H1 (cell line): ENCODE results near the gene TXNRD2. TPM values are rescaled to one million over a fixed set of nuclear protein-coding genes. Genes with fewer than 3 reads are reported as not detected.
A peak's percentile ranks its signal among the peaks of the same experiment; 100 is the strongest.

ENCODE experiments used
- CTCF ChIA-PET: fragments of 300-600 bp; sonication (Branson Sonifier 250); formaldehyde crosslinking; loops from one replicate; lab custom pipeline; 2021; ENCODE audit not compliant: partially characterized antibody; lab: Charles Lee
- POLR2A ChIA-PET: fragments of 300-600 bp; sonication (Branson Sonifier 250); formaldehyde crosslinking; loops from one replicate; lab custom pipeline; 2021; ENCODE audit warnings: inconsistent platforms; ENCODE audit not compliant: partially characterized antibody; lab: Charles Lee
- DNase-seq, 2 experiments: peaks; one replicate each; pipeline versions ENCODE4 v3.0.0 to v3.0.0-alpha.2; 2010 to 2022; ENCODE audit warnings: low spot score in 2 of 2, low read depth in 1 of 2, mixed read lengths in 1 of 2
- FAIRE-seq: peaks from 2 replicates; lab custom pipeline; 2011; peaks lifted over from hg19 to GRCh38; lab: Jason Lieb, UNC
- H2AFZ ChIP-seq: 2 replicates; pipeline ENCODE4 v1.8.1; 2012; ENCODE audit warnings: low read length, inconsistent platforms
- H2AK5ac ChIP-seq: 2 replicates; pipeline ENCODE4 v1.6.1; 2013; ENCODE audit warnings: low read depth, low read length
- H2BK120ac ChIP-seq: replicated peaks from 2 replicates; pipeline ENCODE3; 2013; ENCODE audit warnings: low read depth, low read length, inconsistent platforms
- H2BK12ac ChIP-seq: 2 replicates; pipeline ENCODE4 v1.6.1; 2013; ENCODE audit warnings: low read depth, low read length
- H2BK15ac ChIP-seq: 2 replicates; pipeline ENCODE4 v1.6.1; 2013; ENCODE audit warnings: low read length
- H2BK20ac ChIP-seq: 2 replicates; pipeline ENCODE4 v1.6.1; 2013; ENCODE audit warnings: low read length
- H2BK5ac ChIP-seq: 2 replicates; pipeline ENCODE4 v1.6.1; 2013; ENCODE audit warnings: low read depth, low read length
- H3K14ac ChIP-seq: 2 replicates; pipeline ENCODE4 v1.6.1; 2013; ENCODE audit warnings: inconsistent platforms; ENCODE audit not compliant: insufficient read length
- H3K18ac ChIP-seq: 2 replicates; pipeline ENCODE4 v1.6.1; 2013; ENCODE audit warnings: low read length; ENCODE audit errors: extremely low read depth
- H3K23ac ChIP-seq: 2 replicates; pipeline ENCODE4 v1.6.1; 2013; ENCODE audit warnings: inconsistent platforms; ENCODE audit not compliant: insufficient read length
- H3K23me2 ChIP-seq: 2 replicates; pipeline ENCODE4 v1.6.1; 2013; ENCODE audit warnings: low read depth, low read length
- H3K27ac ChIP-seq: 2 replicates; pipeline ENCODE4 v1.6.1; 2011; ENCODE audit warnings: low read depth, low read length, inconsistent platforms
- H3K27me3 ChIP-seq, 4 experiments: replicated peaks in 1 of 4; 1 replicate in 1 of 4; 2 replicates in 3 of 4; pipeline versions ENCODE4 v1.6.1 to v1.8.1; 2011 to 2013; ENCODE audit warnings: low read length in 3 of 4, mild to moderate bottlenecking in 3 of 4, inconsistent platforms in 2 of 4, mixed read lengths in 2 of 4, moderate library complexity in 1 of 4; ENCODE audit not compliant: control insufficient read depth in 3 of 4, insufficient read depth in 3 of 4; ENCODE audit errors: extremely low read depth in 1 of 4
- H3K36me3 ChIP-seq, 4 experiments: 2 replicates each; pipeline versions ENCODE4 v1.6.1 to v1.8.1; 2011 to 2013; ENCODE audit warnings: mild to moderate bottlenecking in 4 of 4, low read length in 3 of 4, moderate library complexity in 2 of 4, control low read depth in 1 of 4, inconsistent platforms in 1 of 4; ENCODE audit not compliant: insufficient read depth in 4 of 4, control insufficient read depth in 2 of 4
- H3K4ac ChIP-seq: replicated peaks from 2 replicates; pipeline ENCODE3; 2013; ENCODE audit warnings: low read length, low read depth, mixed read lengths, inconsistent platforms; ENCODE audit not compliant: insufficient read length
- H3K4me1 ChIP-seq, 4 experiments: replicated peaks in 1 of 4; 1 replicate in 1 of 4; 2 replicates in 3 of 4; pipeline versions ENCODE4 v1.6.1 to v1.8.1; 2011 to 2013; ENCODE audit warnings: low read length in 3 of 4, inconsistent platforms in 2 of 4, mixed read lengths in 1 of 4; ENCODE audit not compliant: insufficient read depth in 4 of 4, control insufficient read depth in 3 of 4
- H3K4me2 ChIP-seq, 2 experiments: 2 replicates each; pipeline versions ENCODE4 v1.6.1 to v1.8.1; 2011 to 2013; ENCODE audit warnings: low read depth in 2 of 2, low read length in 2 of 2, control low read depth in 1 of 2, inconsistent platforms in 1 of 2, mild to moderate bottlenecking in 1 of 2; ENCODE audit not compliant: insufficient read depth in 1 of 2
- H3K4me3 ChIP-seq, 4 experiments: fragments of 200-600, 300-600 bp in 1 of 4; sonication (generic), shearing (Covaris generic), sonication (Bioruptor Twin) in 1 of 4; 2 replicates each; pipeline versions ENCODE4 v1.5.1 to v1.8.1; 2011 to 2016; ENCODE audit warnings: low read length in 4 of 4, low read depth in 3 of 4, control low read depth in 2 of 4, inconsistent platforms in 2 of 4, mild to moderate bottlenecking in 2 of 4, mixed read lengths in 1 of 4, moderate library complexity in 1 of 4; ENCODE audit not compliant: insufficient read depth in 2 of 4; ENCODE audit errors: extremely low read depth in 1 of 4
- H3K56ac ChIP-seq: replicated peaks from 2 replicates; pipeline ENCODE3; 2013; ENCODE audit warnings: low read depth, mild to moderate bottlenecking, mixed read lengths, low read length, inconsistent platforms; ENCODE audit not compliant: insufficient read length
- H3K79me1 ChIP-seq: 2 replicates; pipeline ENCODE4 v1.6.1; 2013; ENCODE audit warnings: low read depth, low read length, control low read depth
- H3K79me2 ChIP-seq, 2 experiments: 2 replicates each; pipeline versions ENCODE4 v1.6.1 to v1.8.1; 2012 to 2013; ENCODE audit warnings: low read length in 2 of 2, mild to moderate bottlenecking in 2 of 2, inconsistent platforms in 1 of 2; ENCODE audit not compliant: insufficient read depth in 2 of 2, control insufficient read depth in 1 of 2
- H3K9ac ChIP-seq, 4 experiments: replicated peaks in 1 of 4; 1 replicate in 1 of 4; 2 replicates in 3 of 4; pipeline versions ENCODE4 v1.6.1 to v1.8.1; 2011 to 2013; ENCODE audit warnings: low read depth in 3 of 4, low read length in 3 of 4, control low read depth in 2 of 4, mild to moderate bottlenecking in 2 of 4, moderate library complexity in 2 of 4, inconsistent platforms in 1 of 4; ENCODE audit errors: extremely low read depth in 1 of 4
- H3K9me3 ChIP-seq, 2 experiments: 2 replicates each; pipeline versions ENCODE4 v1.6.1 to v1.8.1; 2012 to 2013; ENCODE audit warnings: mild to moderate bottlenecking in 2 of 2, moderate library complexity in 2 of 2, control low read depth in 1 of 2, inconsistent platforms in 1 of 2, low read depth in 1 of 2, low read length in 1 of 2, mixed read lengths in 1 of 2; ENCODE audit not compliant: insufficient read depth in 2 of 2
- H4K20me1 ChIP-seq, 2 experiments: replicated peaks in 1 of 2; 2 replicates each; pipeline versions ENCODE3 to v1.8.1; 2011 to 2013; ENCODE audit warnings: inconsistent platforms in 2 of 2, low read length in 2 of 2, mild to moderate bottlenecking in 1 of 2; ENCODE audit not compliant: insufficient read depth in 2 of 2, control insufficient read depth in 1 of 2
- H4K5ac ChIP-seq: 2 replicates; pipeline ENCODE4 v1.6.1; 2013; ENCODE audit warnings: low read length, low read depth, mixed read lengths, inconsistent platforms; ENCODE audit not compliant: insufficient read length
- H4K8ac ChIP-seq: 2 replicates; pipeline ENCODE4 v1.8.0; 2013; ENCODE audit warnings: mild to moderate bottlenecking, moderate library complexity, low read length, inconsistent platforms; ENCODE audit not compliant: insufficient read depth; ENCODE audit errors: extremely low read depth
- H4K91ac ChIP-seq: replicated peaks from 2 replicates; pipeline ENCODE3; 2013; ENCODE audit warnings: low read length, mixed read lengths, inconsistent platforms; ENCODE audit not compliant: insufficient read length
- ASH2L ChIP-seq: fragments of 200-600, 300-600 bp; sonication (generic); IDR thresholded peaks from one replicate; pipeline ENCODE4 v1.7.1; 2017; ENCODE audit warnings: low read length
- CHD2 ChIP-seq: IDR thresholded peaks from 2 replicates; pipeline ENCODE4 v1.6.1; 2012; ENCODE audit warnings: low read length, improper control_type of control experiment
- CREB1 ChIP-seq: IDR thresholded peaks from 2 replicates; pipeline ENCODE4 v1.6.1; 2012; ENCODE audit warnings: inconsistent platforms
- CTBP2 ChIP-seq: IDR thresholded peaks from 2 replicates; pipeline ENCODE4 v1.7.0; 2011; ENCODE audit warnings: borderline replicate concordance, mild to moderate bottlenecking, moderate library complexity, mixed read lengths, low read length; ENCODE audit not compliant: insufficient read depth, insufficient read length
- JUND ChIP-seq: IDR thresholded peaks from 2 replicates; pipeline ENCODE4 v1.6.1; 2011; ENCODE audit warnings: mild to moderate bottlenecking, improper control_type of control experiment, low read length
- RAD21 ChIP-seq, 2 experiments: IDR thresholded peaks in 1 of 2; conservative IDR thresholded peaks in 1 of 2; 2 replicates each; pipeline ENCODE4 v1.6.1; 2011; ENCODE audit warnings: low read depth in 2 of 2, low read length in 2 of 2, improper control_type of control experiment in 1 of 2, inconsistent platforms in 1 of 2, mild to moderate bottlenecking in 1 of 2, moderate library complexity in 1 of 2
- RFX5 ChIP-seq: IDR thresholded peaks from 2 replicates; pipeline ENCODE4 v1.6.1; 2011; ENCODE audit warnings: low read depth, low read length, improper control_type of control experiment, borderline replicate concordance
- SP2 ChIP-seq: IDR thresholded peaks from 2 replicates; pipeline ENCODE4 v1.6.1; 2012; ENCODE audit warnings: mild to moderate bottlenecking, low read length, inconsistent platforms
- SRF ChIP-seq: IDR thresholded peaks from 2 replicates; pipeline ENCODE4 v1.6.1; 2011; ENCODE audit warnings: mild to moderate bottlenecking, low read depth, low read length, moderate library complexity
- TCF12 ChIP-seq: IDR thresholded peaks from 2 replicates; pipeline ENCODE4 v1.6.1; 2011; ENCODE audit warnings: low read depth, mild to moderate bottlenecking, low read length
- YY1 ChIP-seq: IDR thresholded peaks from 2 replicates; pipeline ENCODE4 v1.6.1; 2011; ENCODE audit warnings: low read depth, mild to moderate bottlenecking, low read length
- WGBS, 2 experiments: shearing (Covaris generic) in 1 of 2; methylation state at CpG; one replicate each; pipeline versions ENCODE4 v1.1.6 to v1.1.7; 2013 to 2015; ENCODE audit warnings: low lambda C conversion rate in 2 of 2, mixed read lengths in 2 of 2, inconsistent platforms in 1 of 2, low coverage in 1 of 2, missing lambda C conversion rate in 1 of 2; ENCODE audit not compliant: insufficient replicate concordance in 2 of 2, insufficient coverage in 1 of 2, insufficient read length in 1 of 2; ENCODE audit errors: extremely low coverage in 1 of 2, missing lambda C conversion rate in 1 of 2; 5-methylcytosine and 5-hydroxymethylcytosine counted together
- polyA plus RNA-seq, 7 experiments: library from polyadenylated mRNA; depleted of rRNA in 3 of 7; stranded (reverse) in 5 of 7; unstranded in 2 of 7; fragments of >200 nt in 5 of 7; fragments of 200-250 nt in 2 of 7; gene quantifications; 1 replicate in 5 of 7; 2 replicates in 1 of 7; 4 replicates in 1 of 7; pipeline versions ENCODE4 v1.2.1 to v1.2.3, GENCODE V29; 2011 to 2013; ENCODE audit warnings: missing spikeins in 2 of 7, mixed read lengths in 2 of 7
- total RNA-seq: library from RNA; stranded (reverse); fragmentation: NEBNext Ultra II Directional; extraction: Animal tissue kit (Norgen Biotek cat#: 25700); gene quantifications from 2 replicates; pipeline ENCODE4 v1.2.1, GENCODE V29; 2021

TXNRD2 gene
- total and polyA plus RNA-seq, 2 of the 8 experiments (the other 6 are each of a cell fraction or from before 2014, with no cell fraction given) = 14.8 to 21.9 TPM

DNA sequence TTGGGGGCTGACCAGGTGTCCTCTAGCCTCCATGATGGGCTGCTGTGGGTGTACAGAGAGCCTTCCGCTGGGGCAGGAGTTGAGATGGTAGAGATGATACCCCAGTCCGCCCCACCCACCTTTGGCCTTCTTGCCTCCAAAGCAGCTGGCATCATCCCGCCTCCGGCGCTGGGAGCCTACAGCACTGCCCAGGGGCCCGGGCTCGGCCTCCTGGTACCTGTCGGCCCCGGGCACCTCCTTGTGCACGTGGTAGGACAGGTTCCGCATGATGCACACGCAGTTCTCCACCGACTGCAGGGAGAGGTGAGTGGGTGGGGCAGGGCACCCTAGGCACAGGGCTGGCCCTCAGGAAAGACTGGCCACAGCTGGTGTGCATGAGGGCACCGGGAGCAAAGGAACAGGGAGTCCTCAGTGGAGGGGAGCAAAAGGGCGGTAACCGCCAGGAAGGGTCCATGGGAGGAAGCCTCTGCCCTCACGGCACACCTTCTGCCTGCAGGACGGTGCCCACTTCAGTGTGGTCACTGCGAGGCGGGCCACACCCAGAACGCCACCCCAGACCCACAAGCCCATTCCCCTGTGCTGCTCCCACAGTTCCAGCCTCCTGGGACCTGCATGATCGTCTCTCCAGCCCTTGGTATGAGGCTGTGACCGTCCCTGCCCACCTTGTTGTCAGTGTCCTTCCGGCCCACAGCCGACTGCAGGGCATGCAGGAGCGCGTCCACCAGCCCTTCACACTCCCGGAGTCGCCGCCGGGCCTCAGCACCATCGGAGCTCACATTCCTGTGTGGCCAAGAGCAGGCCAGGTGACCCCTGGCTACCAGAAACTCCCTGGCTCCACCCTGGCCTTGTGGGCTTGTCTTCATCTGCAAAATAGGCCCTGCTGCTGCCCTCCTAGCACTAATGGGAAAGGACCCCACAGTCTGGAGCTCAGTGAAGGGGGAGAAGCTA, 36.0 kb upstream of the TXNRD2 start:
- no peaks in the 10 kb centered on the region for H3K27me3 ChIP-seq
- H4K5ac ChIP-seq = no peak overlapping the region
- H3K4me1 ChIP-seq = peaks cover 3 to 15% (median 13%) of the 10 kb centered on the region in 4 experiments; a peak in 6 of 7 replicates
- DNase-seq (no peak), FAIRE-seq (no peak)
- H3K23me2 ChIP-seq = no peaks in the 10 kb centered on the region; the same call in 1 of the 2 replicates
- ChIA-PET POLR2A (interaction anchor here (0.6 to 1.5 kb wide), 4 partner anchors 8 to 136 kb away, joined by 3 to 5 read pairs (median 3); no protein-coding TSS in a partner anchor), CTCF (interaction anchor here (0.6 to 2.5 kb wide), 8 partner anchors 8 to 262 kb away, joined by 3 to 20 read pairs (median 4); no protein-coding TSS in a partner anchor)
- H3K14ac ChIP-seq = no peak overlapping the region
- no peak overlapping the region for H3K9ac ChIP-seq
- H4K20me1 ChIP-seq = peaks cover 7 to 25% of the 10 kb centered on the region in 2 experiments
- no peak overlapping the region for H2BK120ac ChIP-seq
- 95% methylated on average over 28 of the region's 32 CpGs; no CpG with 5 or more reads in 1 of the 2 experiments for WGBS, 2 experiments
- no peak overlapping the region for H2BK15ac ChIP-seq
- no peak overlapping the region for H3K56ac ChIP-seq
- no peak overlapping the region for H2AFZ ChIP-seq
- 0 out of 2 replicates have a peak overlapping the region, but pooled peaks have one; percentile 44 for H2BK5ac ChIP-seq
- H3K27ac ChIP-seq = no peak overlapping the region
- peaks cover 7 to 47% (median 15%) of the 10 kb centered on the region in 4 experiments; a peak in 7 of 8 replicates for H3K36me3 ChIP-seq
- peaks cover under 1% of the 10 kb centered on the region; the same call in 1 of the 2 replicates for H3K79me1 ChIP-seq
- H3K18ac ChIP-seq = no peak overlapping the region
- no peak overlapping the region for H2BK20ac ChIP-seq
- H3K23ac ChIP-seq = no peak overlapping the region
- H3K4ac ChIP-seq = no peak overlapping the region
- H2AK5ac ChIP-seq = no peak overlapping the region
- H3K79me2 ChIP-seq = no peaks in the 10 kb centered on the region
- no peak overlapping the region for H3K4me3 ChIP-seq
- no peak overlapping the region for H4K91ac ChIP-seq
- no peak overlapping the region for H4K8ac ChIP-seq
- H3K4me2 ChIP-seq = no peak overlapping the region
- H2BK12ac ChIP-seq = no peak overlapping the region
- H3K9me3 ChIP-seq = no peaks in the 10 kb centered on the region
- no peak for TF ChIP-seq JUND
- no peak for TF ChIP-seq CHD2
- no peak for TF ChIP-seq CREB1
- no peak for TF ChIP-seq RFX5
- no peak for TF ChIP-seq CTBP2
- TF ChIP-seq SP2 = no peak
- no peak for TF ChIP-seq TCF12
- TF ChIP-seq YY1 = no peak
- no peak for TF ChIP-seq ASH2L
- TF ChIP-seq SRF = no peak
- TF ChIP-seq RAD21 (IDR thresholded peaks at IDR 0.05 in 1 of 2, conservative IDR thresholded peaks at IDR 0.05 in 1 of 2; ENCODE audit: low read depth in 2 of 2, low read length in 2 of 2) = no peak
